K562 (cell line): Measurements from ENCODE around the gene CSF1R.

Experiments
- MEF2A ChIP-seq: IDR thresholded peaks from 2 replicates; pipeline ENCODE4 v1.6.1; 2011; ENCODE audit warnings: low read depth, mild to moderate bottlenecking, low read length, moderate library complexity; ENCODE audit not compliant: control insufficient read depth
- NR1H2 ChIP-seq: sonication (generic); formaldehyde crosslinking; IDR thresholded peaks from 2 replicates; pipeline ENCODE4 v1.4.0; 2020; ENCODE audit warnings: mild to moderate bottlenecking, missing genetic modification reagents
- POLR2AphosphoS2 ChIP-seq: IDR thresholded peaks from 2 replicates; pipeline ENCODE4 v1.6.1; 2012; ENCODE audit warnings: low read length, improper control_type of control experiment
- RBM25 ChIP-seq: fragments of 200-400 bp; formaldehyde crosslinking; IDR thresholded peaks from 2 replicates; pipeline ENCODE4 v1.6.1; 2018; ENCODE audit warnings: low read length, low read depth, moderate library complexity; ENCODE audit not compliant: severe bottlenecking
- ZKSCAN1 ChIP-seq: fragments of 150-350 bp; IDR thresholded peaks from 2 replicates; pipeline ENCODE4 v1.6.1; 2016; ENCODE audit warnings: low read depth, low read length
- TF ChIP-seq, protein P1 (sequence below): sonication (generic); formaldehyde crosslinking; IDR thresholded peaks from 2 replicates; pipeline ENCODE4 v1.5.0; 2020; ENCODE audit warnings: missing genetic modification reagents
- TF ChIP-seq, protein P2 (sequence below), 3 experiments: IDR thresholded peaks in 2 of 3; conservative IDR thresholded peaks in 1 of 3; 2 replicates each; pipeline ENCODE4 v1.5.1; 2011 to 2012; ENCODE audit warnings: low read length in 3 of 3, mild to moderate bottlenecking in 3 of 3, control low read depth in 2 of 3, improper control_type of control experiment in 1 of 3, inconsistent platforms in 1 of 3, low read depth in 1 of 3, mixed read lengths in 1 of 3, moderate library complexity in 1 of 3; ENCODE audit not compliant: insufficient read depth in 2 of 3
- TF ChIP-seq, protein P3 (sequence below): fragments of 250-450 bp; sonication (Bioruptor Pico); IDR thresholded peaks from 2 replicates; pipeline ENCODE4 v1.6.1; 2021; ENCODE audit warnings: mild to moderate bottlenecking

DNA sequence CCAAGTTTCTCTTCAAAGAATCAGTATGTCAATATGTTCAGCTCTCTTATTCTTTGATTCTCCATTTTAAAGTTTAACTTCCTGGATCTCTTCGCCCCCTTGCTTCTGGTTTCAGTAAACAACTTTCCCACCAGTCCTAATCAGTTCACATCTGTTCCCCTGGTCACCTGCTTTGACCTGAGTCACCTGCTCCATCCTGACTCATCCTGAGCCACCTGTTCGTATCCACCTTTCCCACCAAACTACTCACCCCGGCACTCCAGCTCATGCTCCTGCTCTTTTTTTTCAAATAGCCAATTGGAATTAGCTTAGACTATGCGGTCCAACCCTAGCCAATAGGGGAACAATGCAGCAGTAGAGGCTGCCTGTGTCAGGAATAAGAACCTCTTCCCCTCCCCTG, 23.6 kb upstream of the CSF1R start:
- TF ChIP-seq RBM25 (no peak), ZKSCAN1 (no peak), MEF2A (no peak), POLR2AphosphoS2 (no peak), NR1H2 (CRISPR knock-in tag) (no peak)
- TF ChIP-seq, protein P1, sequence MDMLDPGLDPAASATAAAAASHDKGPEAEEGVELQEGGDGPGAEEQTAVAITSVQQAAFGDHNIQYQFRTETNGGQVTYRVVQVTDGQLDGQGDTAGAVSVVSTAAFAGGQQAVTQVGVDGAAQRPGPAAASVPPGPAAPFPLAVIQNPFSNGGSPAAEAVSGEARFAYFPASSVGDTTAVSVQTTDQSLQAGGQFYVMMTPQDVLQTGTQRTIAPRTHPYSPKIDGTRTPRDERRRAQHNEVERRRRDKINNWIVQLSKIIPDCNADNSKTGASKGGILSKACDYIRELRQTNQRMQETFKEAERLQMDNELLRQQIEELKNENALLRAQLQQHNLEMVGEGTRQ (CRISPR knock-in tag) = no peak
- TF ChIP-seq, protein P2, sequence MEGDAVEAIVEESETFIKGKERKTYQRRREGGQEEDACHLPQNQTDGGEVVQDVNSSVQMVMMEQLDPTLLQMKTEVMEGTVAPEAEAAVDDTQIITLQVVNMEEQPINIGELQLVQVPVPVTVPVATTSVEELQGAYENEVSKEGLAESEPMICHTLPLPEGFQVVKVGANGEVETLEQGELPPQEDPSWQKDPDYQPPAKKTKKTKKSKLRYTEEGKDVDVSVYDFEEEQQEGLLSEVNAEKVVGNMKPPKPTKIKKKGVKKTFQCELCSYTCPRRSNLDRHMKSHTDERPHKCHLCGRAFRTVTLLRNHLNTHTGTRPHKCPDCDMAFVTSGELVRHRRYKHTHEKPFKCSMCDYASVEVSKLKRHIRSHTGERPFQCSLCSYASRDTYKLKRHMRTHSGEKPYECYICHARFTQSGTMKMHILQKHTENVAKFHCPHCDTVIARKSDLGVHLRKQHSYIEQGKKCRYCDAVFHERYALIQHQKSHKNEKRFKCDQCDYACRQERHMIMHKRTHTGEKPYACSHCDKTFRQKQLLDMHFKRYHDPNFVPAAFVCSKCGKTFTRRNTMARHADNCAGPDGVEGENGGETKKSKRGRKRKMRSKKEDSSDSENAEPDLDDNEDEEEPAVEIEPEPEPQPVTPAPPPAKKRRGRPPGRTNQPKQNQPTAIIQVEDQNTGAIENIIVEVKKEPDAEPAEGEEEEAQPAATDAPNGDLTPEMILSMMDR (IDR thresholded peaks at IDR 0.05 in 2 of 3, conservative IDR thresholded peaks at IDR 0.05 in 1 of 3; ENCODE audit: insufficient read depth in 2 of 3, low read depth in 1 of 3, low read length in 3 of 3) = no peak
- TF ChIP-seq, protein P3, sequence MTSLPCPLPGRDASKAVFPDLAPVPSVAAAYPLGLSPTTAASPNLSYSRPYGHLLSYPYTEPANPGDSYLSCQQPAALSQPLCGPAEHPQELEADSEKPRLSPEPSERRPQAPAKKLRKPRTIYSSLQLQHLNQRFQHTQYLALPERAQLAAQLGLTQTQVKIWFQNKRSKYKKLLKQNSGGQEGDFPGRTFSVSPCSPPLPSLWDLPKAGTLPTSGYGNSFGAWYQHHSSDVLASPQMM (CRISPR knock-in tag) = no peak
